ENCODE measurements around the gene TMEM190. TPM values are rescaled to one million over a fixed set of nuclear protein-coding genes. Genes with fewer than 3 reads are reported as not detected.

Gene TMEM190
- total and polyA plus RNA-seq, 9 of the 15 experiments (the other 6 are each of a cell fraction or from before 2014, with no cell fraction given) = not detected

- TF ChIP-seq ZBTB40 (IDR thresholded peaks at IDR 0.05) (peak; percentile 60), ZBTB40 (CRISPR knock-in tag; IDR thresholded peaks at IDR 0.05) (no peak), THRAP3 (IDR thresholded peaks at IDR 0.05; ENCODE audit: borderline replicate concordance) (no peak), SMARCE1 (IDR thresholded peaks at IDR 0.05) (0 out of 2 replicates have a peak, but pooled peaks have one; percentile 37), GTF2B (IDR thresholded peaks at IDR 0.05; ENCODE audit: extremely low read depth, insufficient read length) (no peak), HDAC6 (IDR thresholded peaks at IDR 0.05; ENCODE audit: low read depth, low read length) (no peak), CHCHD3 (CRISPR knock-in tag; IDR thresholded peaks at IDR 0.05) (no peak), CAMTA2 (CRISPR knock-in tag; conservative IDR thresholded peaks at IDR 0.05) (no peak), ARID3A (IDR thresholded peaks at IDR 0.05; ENCODE audit: borderline replicate concordance, low read depth, low read length) (no peak), ZBTB49 (CRISPR knock-in tag; IDR thresholded peaks at IDR 0.05; ENCODE audit: borderline replicate concordance) (no peak), MTF1 (CRISPR knock-in tag; IDR thresholded peaks at IDR 0.05; ENCODE audit: borderline replicate concordance) (no peak), FUS (optimal IDR thresholded peaks at IDR 0.05; ENCODE audit: low read depth, low read length) (no peak)
Observed at GRCh38 chr19:55383279-55384130, 6.9 kb downstream of the TMEM190 start (continued).

All from K562 (cell line).